HG03045 (cell line): ENCODE measurements around the gene ANKRD9.
A peak's percentile ranks its signal among the peaks of the same experiment; 100 is the strongest.
"Not testable (repeated sequence)": the region's sequence is repeated elsewhere in the genome, so short reads cannot be mapped to it uniquely, and the experiment has no call there.

Experiments used
- ATAC-seq: cut with Tn5 transposase; IDR thresholded peaks from one replicate; pipeline ENCODE4 v1.9.1; 2021; ENCODE audit warnings: mild to moderate bottlenecking, moderate library complexity; ENCODE audit not compliant: unreplicated experiment

The ANKRD9 gene

GRCh38 chr14:102538602-102539543 is 29.3 kb upstream of the ANKRD9 start:
- ATAC-seq, result no peak

GRCh38 chr14:102537981-102538601 is 28.5 kb upstream of the ANKRD9 start:
- ATAC-seq, result no peak

GRCh38 chr14:102532204-102532658 is 22.7 kb upstream of the ANKRD9 start:
- ATAC-seq, result no peak

- no peak for ATAC-seq
Measured at GRCh38 chr14:102530828-102531478, 21.4 kb upstream of the ANKRD9 start.

GRCh38 chr14:102528431-102529170 is 19.0 kb upstream of the ANKRD9 start:
- no peak for ATAC-seq

- no peak for ATAC-seq
Measured at GRCh38 chr14:102525929-102526497, 16.4 kb upstream of the ANKRD9 start.

GRCh38 chr14:102525219-102525928 is 15.8 kb upstream of the ANKRD9 start:
- ATAC-seq, result peak; percentile 1

- peak; percentile 96 for ATAC-seq
Measured at GRCh38 chr14:102524451-102525218, 15.1 kb upstream of the ANKRD9 start.

GRCh38 chr14:102523569-102524450 is 14.2 kb upstream of the ANKRD9 start:
- ATAC-seq, result peak; percentile 4

GRCh38 chr14:102523200-102523568 is 13.6 kb upstream of the ANKRD9 start:
- no peak for ATAC-seq

- ATAC-seq, result not testable (repeated sequence)
Measured at GRCh38 chr14:102519709-102520108, 10.1 kb upstream of the ANKRD9 start.

- no peak for ATAC-seq
Measured at GRCh38 chr14:102518063-102518648, 8.6 kb upstream of the ANKRD9 start.

GRCh38 chr14:102517392-102518062 is 8.0 kb upstream of the ANKRD9 start:
- ATAC-seq, result no peak

- ATAC-seq, result no peak
Measured at GRCh38 chr14:102516531-102517391, 7.2 kb upstream of the ANKRD9 start.

- no peak for ATAC-seq
Measured at GRCh38 chr14:102514987-102515733, 5.6 kb upstream of the ANKRD9 start.
